ENCODE results near the gene CST1.

The CST1 gene

GRCh38 chr20:23702021-23702420, 48.7 kb downstream of the CST1 start:
- no peak for DNase-seq (ENCODE audit: low spot score)

DNA sequence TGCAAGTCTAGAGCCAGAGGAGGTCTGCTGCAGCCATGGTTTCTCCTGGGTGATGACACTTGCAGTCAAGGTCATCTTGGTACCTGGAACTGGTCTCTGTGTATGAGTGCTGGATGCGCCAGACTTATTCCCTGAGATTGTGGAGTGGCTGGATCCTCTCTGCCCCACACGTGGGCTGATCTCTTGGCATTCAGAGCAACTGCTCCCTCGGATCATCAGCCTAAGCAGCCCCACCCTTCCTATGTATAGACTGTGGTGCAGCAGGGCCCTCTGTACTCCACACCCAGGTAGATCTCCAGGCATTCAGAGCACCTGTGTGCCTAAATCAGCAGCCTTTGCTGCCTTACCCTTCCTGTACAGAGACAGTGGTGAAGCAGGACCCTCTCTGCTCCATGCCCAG, 49.8 kb downstream of the CST1 start:
- DNase-seq (ENCODE audit: low spot score) = no peak

GRCh38 chr20:23697947-23698346, 52.8 kb downstream of the CST1 start:
- peak; percentile 20 for DNase-seq (ENCODE audit: low spot score)

All from kidney tubule cell (primary cell).